HG03460 (cell line): ENCODE results near the gene DAD1.
"Not testable (repeated sequence)": the region's sequence is repeated elsewhere in the genome, so short reads cannot be mapped to it uniquely, and the experiment has no call there.

ENCODE experiments used
- ATAC-seq: cut with Tn5 transposase; IDR thresholded peaks from one replicate; pipeline ENCODE4 v1.9.1; 2021; ENCODE audit not compliant: unreplicated experiment

The DAD1 gene

GRCh38 chr14:22599349-22599748, 10.3 kb upstream of the DAD1 start:
- no peak for ATAC-seq

- ATAC-seq = peak; percentile 51
These were observed 9.8 kb upstream of the DAD1 start for GRCh38 chr14:22598896-22599244.

- ATAC-seq = peak; percentile 73
These were observed 9.3 kb upstream of the DAD1 start, which contains the start of gene ABHD4 for GRCh38 chr14:22598099-22598895. Gene ABHD4, plus strand, starts transcription at chr14:22598300. Its CDS starts 7 bp downstream, at chr14:22598307.

- peak; percentile 28 for ATAC-seq
These were observed 8.7 kb upstream of the DAD1 start for GRCh38 chr14:22597771-22598098.

- ATAC-seq = no peak
These were observed 8.2 kb upstream of the DAD1 start for GRCh38 chr14:22597265-22597664.

- no peak for ATAC-seq
These were observed 7.4 kb upstream of the DAD1 start for GRCh38 chr14:22596354-22596879.

GRCh38 chr14:22594156-22594716, 5.2 kb upstream of the DAD1 start:
- ATAC-seq = no peak

GRCh38 chr14:22593601-22594000, 4.6 kb upstream of the DAD1 start:
- no peak for ATAC-seq

GRCh38 chr14:22593189-22593588, 4.2 kb upstream of the DAD1 start:
- no peak for ATAC-seq

GRCh38 chr14:22588526-22589095, 413 bp downstream of the DAD1 start:
- no peak for ATAC-seq

GRCh38 chr14:22587677-22588422, 1.2 kb downstream of the DAD1 start:
- ATAC-seq = not testable (repeated sequence)

- ATAC-seq = no peak
These were observed 1.8 kb downstream of the DAD1 start for GRCh38 chr14:22587247-22587646.

- ATAC-seq = no peak
These were observed 5.0 kb downstream of the DAD1 start for GRCh38 chr14:22583994-22584393.

GRCh38 chr14:22580625-22581024, 8.4 kb downstream of the DAD1 start:
- no peak for ATAC-seq

GRCh38 chr14:22579881-22580280, 9.1 kb downstream of the DAD1 start:
- ATAC-seq = no peak

- no peak for ATAC-seq
These were observed 9.8 kb downstream of the DAD1 start for GRCh38 chr14:22579236-22579635.

GRCh38 chr14:22577334-22577908, 11.6 kb downstream of the DAD1 start:
- ATAC-seq = no peak

- no peak for ATAC-seq
These were observed 15.2 kb downstream of the DAD1 start for GRCh38 chr14:22573804-22574203.

GRCh38 chr14:22572562-22573058, 16.4 kb downstream of the DAD1 start:
- no peak for ATAC-seq

- peak; percentile 58 for ATAC-seq
These were observed 18.7 kb downstream of the DAD1 start for GRCh38 chr14:22570132-22570949.
